Amniotic epithelial cell (primary cell): ENCODE results near the gene NFE2L2.
"Not testable (repeated sequence)": the region's sequence is repeated elsewhere in the genome, so short reads cannot be mapped to it uniquely, and the experiment has no call there.

Experiments used
- DNase-seq: peaks from one replicate; pipeline ENCODE4 v3.0.0-alpha.2; 2010; ENCODE audit warnings: low read depth

The NFE2L2 gene

GRCh38 chr2:177237932-177238331 is 26.6 kb downstream of the NFE2L2 start:
- no peak for DNase-seq

GRCh38 chr2:177235855-177236437 is 28.6 kb downstream of the NFE2L2 start:
- no peak for DNase-seq

GRCh38 chr2:177234267-177234666 is 30.3 kb downstream of the NFE2L2 start:
- DNase-seq: no peak

GRCh38 chr2:177232098-177232704 is 32.3 kb downstream of the NFE2L2 start:
- no peak for DNase-seq

GRCh38 chr2:177231270-177231669 is 33.3 kb downstream of the NFE2L2 start:
- DNase-seq: no peak

- DNase-seq: no peak
Measured at GRCh38 chr2:177229442-177230242, 34.9 kb downstream of the NFE2L2 start.

GRCh38 chr2:177225965-177226360 is 38.6 kb downstream of the NFE2L2 start:
- no peak for DNase-seq

- not testable (repeated sequence) for DNase-seq
Measured at GRCh38 chr2:177223436-177223835, 41.1 kb downstream of the NFE2L2 start.

GRCh38 chr2:177221970-177222369 is 42.6 kb downstream of the NFE2L2 start:
- no peak for DNase-seq

GRCh38 chr2:177221534-177221933 is 43.0 kb downstream of the NFE2L2 start:
- no peak for DNase-seq

- not testable (repeated sequence) for DNase-seq
Measured at GRCh38 chr2:177219787-177220186, 44.7 kb downstream of the NFE2L2 start.

- no peak for DNase-seq
Measured at GRCh38 chr2:177217247-177217843, 47.2 kb downstream of the NFE2L2 start.

GRCh38 chr2:177212891-177213856 is 51.4 kb downstream of the NFE2L2 start:
- DNase-seq: peak; percentile 85

- peak; percentile 98 for DNase-seq
Measured at GRCh38 chr2:177212106-177212890, 52.2 kb downstream of the NFE2L2 start, which contains the start of gene HNRNPA3. Gene HNRNPA3, plus strand, starts transcription at chr2:177212794. Its CDS starts 6 bp downstream, at chr2:177212800.

GRCh38 chr2:177211576-177212105 is 52.9 kb downstream of the NFE2L2 start:
- no peak for DNase-seq

GRCh38 chr2:177211169-177211568 is 53.4 kb downstream of the NFE2L2 start:
- DNase-seq: no peak

- no peak for DNase-seq
Measured at GRCh38 chr2:177207101-177207500, 57.4 kb downstream of the NFE2L2 start.

GRCh38 chr2:177204417-177204816 is 60.1 kb downstream of the NFE2L2 start:
- DNase-seq: no peak

GRCh38 chr2:177201919-177202346 is 62.6 kb downstream of the NFE2L2 start:
- no peak for DNase-seq

GRCh38 chr2:177200419-177200818 is 64.1 kb downstream of the NFE2L2 start:
- not testable (repeated sequence) for DNase-seq
